Right lobe of liver (tissue), 4 donors: Measurements from ENCODE around the gene GIGYF2.

Experiments used
- CTCF ChIP-seq, 4 donors: fragments of 200-600 bp in 3 of 4; fragments of 450-650 bp in 1 of 4; IDR thresholded peaks; one replicate each; pipeline versions ENCODE4 v1.5.1 to v1.8.0; 2016 to 2022; ENCODE audit warnings: antibody characterized with exemption in 4 of 4, mild to moderate bottlenecking in 2 of 4
- POLR2A ChIP-seq: fragments of 450-650 bp; IDR thresholded peaks from one replicate; pipeline ENCODE4 v1.6.1; 2017; ENCODE audit warnings: antibody characterized with exemption, mild to moderate bottlenecking
- donor health status: DM: no; HTN: no; CAD: no.
- donor health status: DM: no; HTN: no; CAD: no.
- donor health status: DM: no; HTN: yes; CAD: no.

GRCh38 chr2:232770207-232770606 is 73.1 kb downstream of the GIGYF2 start:
- no peak for TF ChIP-seq CTCF (IDR thresholded peaks at IDR 0.05)
- no peak for TF ChIP-seq POLR2A
